Prostate gland (tissue), 2 donors: ENCODE data around the gene CPT1B. TPM values are rescaled to one million over a fixed set of nuclear protein-coding genes. Genes with fewer than 3 reads are reported as not detected.

Experiments
- DNase-seq: peaks from one replicate; pipeline ENCODE4 v3.0.0-alpha.2; 2019; ENCODE audit warnings: low spot score
- H3K27ac ChIP-seq, 2 donors: fragments of 200-600 bp; sonication (generic); 2 replicates each; pipeline ENCODE4 v1.5.1; 2017 to 2019
- H3K27me3 ChIP-seq: fragments of 200-600 bp; sonication (generic); replicated peaks from 2 replicates; pipeline ENCODE4 v1.5.1; 2019; ENCODE audit not compliant: insufficient read depth
- H3K36me3 ChIP-seq, 2 donors: fragments of 200-600 bp; sonication (generic); 1 replicate in 1 of 2; 2 replicates in 1 of 2; pipeline versions ENCODE4 v1.5.1 to v1.8.1; 2017 to 2019
- H3K4me1 ChIP-seq: fragments of 200-600 bp; sonication (generic); replicated peaks from 2 replicates; pipeline ENCODE4 v1.5.1; 2019
- H3K4me3 ChIP-seq, 2 donors: fragments of 200-600 bp; sonication (generic); 2 replicates each; pipeline ENCODE4 v1.5.1; 2017 to 2019
- H3K9me3 ChIP-seq: fragments of 200-600 bp; sonication (generic); 2 replicates; pipeline ENCODE4 v1.5.1; 2017
- POLR2A ChIP-seq: fragments of 450-650 bp; IDR thresholded peaks from one replicate; pipeline ENCODE4 v1.6.1; 2016; ENCODE audit warnings: antibody characterized with exemption, mild to moderate bottlenecking
- POLR2AphosphoS5 ChIP-seq: sonication (generic); formaldehyde crosslinking; IDR thresholded peaks from one replicate; pipeline ENCODE4 v1.6.1; 2017; ENCODE audit warnings: antibody characterized with exemption
- WGBS: methylation state at CpG from one replicate; pipeline ENCODE4 v1.1.5; 2018; 5-methylcytosine and 5-hydroxymethylcytosine counted together
- intact Hi-C: fragments of 100-400 bp; cut with DNase I; formaldehyde crosslinking; loops from one replicate; pipeline ENCODE4 v1.14.2; 2022
- total RNA-seq, 2 donors: library from RNA; depleted of rRNA; stranded (reverse); fragments of >200 nt; gene quantifications; one replicate each; pipeline ENCODE4 v1.1.0, GENCODE V29; 2016
- TF ChIP-seq, protein P1 (sequence below), 4 experiments: fragments of 200-600 bp in 2 of 4; fragments of 450-650 bp in 2 of 4; sonication (generic) in 2 of 4; IDR thresholded peaks; 1 replicate in 3 of 4; 2 replicates in 1 of 4; pipeline ENCODE4 v1.5.1; 2016 to 2019; ENCODE audit warnings: antibody characterized with exemption in 4 of 4, mild to moderate bottlenecking in 2 of 4, moderate library complexity in 2 of 4

The CPT1B gene
- total RNA-seq, 2 donors from 2014 or later: 13.1 to 31.4 TPM

DNA sequence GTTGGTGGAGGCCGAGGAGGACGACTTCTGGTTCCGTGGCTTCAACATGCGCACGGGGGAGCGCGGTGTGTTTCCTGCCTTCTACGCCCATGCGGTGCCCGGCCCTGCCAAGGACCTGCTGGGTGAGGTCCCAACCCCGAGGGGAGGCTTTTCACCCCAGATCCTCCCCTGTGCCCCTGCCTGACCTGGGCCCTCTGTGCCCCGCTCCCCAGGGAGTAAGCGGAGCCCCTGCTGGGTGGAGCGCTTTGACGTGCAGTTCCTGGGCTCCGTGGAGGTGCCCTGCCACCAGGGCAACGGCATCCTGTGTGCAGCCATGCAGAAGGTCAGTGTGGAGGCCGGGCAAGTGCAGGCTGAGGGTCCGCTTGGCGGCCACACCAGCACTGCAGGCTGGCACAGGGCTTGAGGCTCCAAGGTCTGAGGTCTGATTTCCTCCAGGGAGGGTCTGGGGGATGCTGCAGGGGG lies 27.4 kb upstream of the CPT1B start:
- Histone ChIP-seq H3K36me3 (no peaks in the 10 kb centered on the region), H3K4me1 (no peaks in the 10 kb centered on the region), H3K27me3 (no peaks in the 10 kb centered on the region), H3K9me3 (no peaks in the 10 kb centered on the region), H3K4me3 (no peak overlapping the region), H3K27ac (no peak overlapping the region)
- TF ChIP-seq POLR2A (no peak), POLR2AphosphoS5 (no peak)
- TF ChIP-seq, protein P1, sequence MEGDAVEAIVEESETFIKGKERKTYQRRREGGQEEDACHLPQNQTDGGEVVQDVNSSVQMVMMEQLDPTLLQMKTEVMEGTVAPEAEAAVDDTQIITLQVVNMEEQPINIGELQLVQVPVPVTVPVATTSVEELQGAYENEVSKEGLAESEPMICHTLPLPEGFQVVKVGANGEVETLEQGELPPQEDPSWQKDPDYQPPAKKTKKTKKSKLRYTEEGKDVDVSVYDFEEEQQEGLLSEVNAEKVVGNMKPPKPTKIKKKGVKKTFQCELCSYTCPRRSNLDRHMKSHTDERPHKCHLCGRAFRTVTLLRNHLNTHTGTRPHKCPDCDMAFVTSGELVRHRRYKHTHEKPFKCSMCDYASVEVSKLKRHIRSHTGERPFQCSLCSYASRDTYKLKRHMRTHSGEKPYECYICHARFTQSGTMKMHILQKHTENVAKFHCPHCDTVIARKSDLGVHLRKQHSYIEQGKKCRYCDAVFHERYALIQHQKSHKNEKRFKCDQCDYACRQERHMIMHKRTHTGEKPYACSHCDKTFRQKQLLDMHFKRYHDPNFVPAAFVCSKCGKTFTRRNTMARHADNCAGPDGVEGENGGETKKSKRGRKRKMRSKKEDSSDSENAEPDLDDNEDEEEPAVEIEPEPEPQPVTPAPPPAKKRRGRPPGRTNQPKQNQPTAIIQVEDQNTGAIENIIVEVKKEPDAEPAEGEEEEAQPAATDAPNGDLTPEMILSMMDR (IDR thresholded peaks at IDR 0.05): no peak
- intact Hi-C loops: no loop called here
- 85% methylated on average over 20 of the region's 20 CpGs for WGBS
- DNase-seq: no peak

DNA sequence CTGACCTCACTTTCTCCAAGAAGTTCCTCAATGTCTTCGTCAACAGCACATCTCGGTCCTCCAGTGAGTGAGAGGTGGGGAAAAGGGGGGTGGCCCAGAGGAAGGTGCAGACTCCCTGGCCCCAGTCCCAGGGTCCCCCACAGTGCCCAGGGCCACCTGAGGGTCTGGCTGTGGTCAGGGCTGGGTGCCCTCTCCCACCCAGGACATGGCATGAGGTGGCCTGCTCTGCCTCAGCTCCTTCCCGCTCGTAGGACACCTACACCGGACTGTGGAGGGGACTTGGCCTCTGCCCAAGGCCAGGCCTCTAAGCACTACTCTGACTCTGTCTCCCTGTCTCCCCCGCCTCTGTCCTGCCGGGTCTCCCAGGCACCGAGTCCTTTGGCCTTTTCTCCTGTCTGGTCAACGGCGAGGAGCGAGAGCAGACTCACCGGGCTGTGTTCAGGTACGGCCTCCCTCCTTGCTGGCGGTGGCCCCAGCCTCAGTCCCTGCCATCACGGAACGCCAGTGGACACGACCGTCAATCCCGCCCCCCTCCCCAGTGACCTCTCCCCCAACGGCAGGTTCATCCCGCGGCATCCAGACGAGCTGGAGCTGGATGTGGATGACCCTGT lies 26.9 kb upstream of the CPT1B start:
- TF ChIP-seq, protein P1 (IDR thresholded peaks at IDR 0.05): no peak
- TF ChIP-seq POLR2A (no peak), POLR2AphosphoS5 (no peak)
- no peaks in the 10 kb centered on the region for H3K27me3 ChIP-seq
- no peak for DNase-seq
- intact Hi-C loops: no loop called here
- H3K4me1 ChIP-seq: no peaks in the 10 kb centered on the region
- H3K4me3 ChIP-seq: no peak overlapping the region
- no peaks in the 10 kb centered on the region for H3K9me3 ChIP-seq
- WGBS: 89% methylated on average over 23 of the region's 23 CpGs
- H3K36me3 ChIP-seq: no peaks in the 10 kb centered on the region
- H3K27ac ChIP-seq: no peak overlapping the region

DNA sequence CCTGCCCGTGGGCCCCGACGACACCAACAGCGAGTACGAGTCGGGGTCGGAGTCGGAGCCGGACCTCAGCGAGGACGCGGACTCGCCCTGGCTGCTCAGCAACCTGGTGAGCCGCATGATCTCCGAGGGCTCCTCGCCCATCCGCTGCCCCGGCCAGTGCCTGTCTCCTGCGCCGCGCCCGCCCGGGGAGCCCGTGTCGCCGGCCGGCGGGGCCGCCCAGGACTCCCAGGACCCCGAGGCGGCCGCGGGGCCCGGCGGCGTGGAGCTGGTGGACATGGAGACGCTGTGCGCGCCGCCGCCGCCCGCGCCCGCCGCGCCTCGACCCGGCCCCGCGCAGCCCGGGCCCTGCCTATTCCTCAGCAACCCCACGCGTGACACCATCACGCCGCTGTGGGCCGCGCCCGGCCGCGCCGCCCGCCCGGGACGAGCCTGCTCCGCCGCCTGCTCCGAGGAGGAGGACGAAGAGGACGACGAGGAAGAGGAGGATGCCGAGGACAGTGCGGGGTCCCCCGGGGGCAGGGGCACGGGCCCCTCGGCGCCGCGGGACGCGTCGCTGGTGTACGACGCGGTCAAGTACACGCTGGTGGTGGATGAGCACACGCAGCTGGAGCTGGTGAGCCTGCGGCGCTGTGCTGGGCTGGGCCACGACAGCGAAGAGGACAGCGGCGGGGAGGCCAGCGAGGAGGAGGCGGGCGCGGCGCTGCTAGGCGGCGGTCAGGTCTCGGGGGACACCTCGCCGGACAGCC lies 26.2 kb upstream of the CPT1B start:
- H3K4me1 ChIP-seq: no peaks in the 10 kb centered on the region
- TF ChIP-seq POLR2AphosphoS5: no peak
- TF ChIP-seq, protein P1 (IDR thresholded peaks at IDR 0.05): no peak
- no peak for TF ChIP-seq POLR2A
- H3K4me3 ChIP-seq: no peak overlapping the region
- no peaks in the 10 kb centered on the region for H3K27me3 ChIP-seq
- no peak for DNase-seq
- 52% methylated on average over 92 of the region's 103 CpGs for WGBS
- H3K36me3 ChIP-seq: no peaks in the 10 kb centered on the region
- no peaks in the 10 kb centered on the region for H3K9me3 ChIP-seq
- H3K27ac ChIP-seq: no peak overlapping the region
- intact Hi-C loops: no loop called here

DNA sequence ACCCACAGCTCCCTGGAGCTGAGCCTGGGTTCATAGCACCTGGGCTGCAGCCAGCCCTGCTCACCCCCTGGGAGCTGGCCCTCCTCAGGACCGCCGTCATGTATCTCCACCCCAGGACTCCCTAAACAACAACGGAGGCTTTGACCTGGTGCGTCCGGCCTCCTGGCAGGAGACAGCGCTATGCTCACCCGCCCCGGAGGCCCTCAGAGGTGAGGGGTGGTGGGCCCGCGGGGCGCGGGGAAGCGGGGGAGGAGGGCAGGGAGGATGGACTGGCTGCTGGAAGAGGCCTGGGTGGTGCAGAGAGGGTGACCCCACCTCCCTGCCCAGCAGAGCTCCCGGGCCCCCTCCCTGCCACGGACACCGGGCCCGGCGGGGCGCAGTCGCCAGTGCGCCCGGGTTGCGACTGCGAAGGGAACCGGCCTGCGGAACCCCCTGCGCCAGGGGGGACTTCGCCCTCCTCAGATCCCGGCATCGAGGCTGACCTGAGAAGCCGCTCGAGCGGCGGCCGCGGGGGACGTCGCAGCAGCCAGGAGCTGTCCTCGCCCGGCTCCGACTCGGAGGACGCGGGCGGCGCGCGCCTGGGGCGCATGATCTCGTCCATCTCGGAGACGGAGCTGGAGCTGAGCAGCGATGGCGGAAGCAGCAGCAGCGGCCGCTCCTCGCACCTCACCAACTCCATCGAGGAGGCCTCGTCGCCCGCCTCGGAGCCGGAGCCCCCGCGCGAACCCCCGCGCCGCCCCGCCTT lies 25.5 kb upstream of the CPT1B start:
- Histone ChIP-seq H3K36me3 (no peaks in the 10 kb centered on the region), H3K27ac (no peak overlapping the region), H3K4me3 (no peak overlapping the region), H3K4me1 (no peaks in the 10 kb centered on the region), H3K9me3 (no peaks in the 10 kb centered on the region), H3K27me3 (no peaks in the 10 kb centered on the region)
- DNase-seq: no peak
- TF ChIP-seq POLR2A (no peak), POLR2AphosphoS5 (no peak)
- TF ChIP-seq, protein P1 (IDR thresholded peaks at IDR 0.05): no peak
- 22% methylated on average over 28 of the region's 70 CpGs for WGBS
- intact Hi-C loops: no loop called here
